K562 (cell line): ENCODE data around the gene FOXD2. TPM values are rescaled to one million over a fixed set of nuclear protein-coding genes. Genes with fewer than 3 reads are reported as not detected.
A peak's percentile ranks its signal among the peaks of the same experiment; 100 is the strongest.

Experiments used
- ATAC-seq: fragments of 200-7000 bp; cut with Tn5 transposase; 3 replicates; pipeline ENCODE4 v1.9.1; 2020; ENCODE audit warnings: moderate library complexity
- BruUV-seq: library from RNA; stranded (reverse); fragments of 400-500 nt; replicated peaks from 2 replicates; lab custom pipeline; 2021; lab: Mats Ljungman, UMichigan
- CTCF ChIA-PET: fragments of 300-600 bp; formaldehyde crosslinking; extraction: SDS; loops from one replicate; lab custom pipeline; 2021; ENCODE audit warnings: low intra/inter-chr PET ratio; lab: Yijun Ruan, JAX
- POLR2A ChIA-PET: fragments of 300-600, 350-650 bp; sonication (Branson Sonifier 250); formaldehyde crosslinking; extraction: SDS; loops from one replicate; lab custom pipeline; 2021; ENCODE audit warnings: antibody characterized with exemption, inconsistent platforms; lab: Yijun Ruan, JAX
- DNase-seq, 4 experiments: peaks; one replicate each; pipeline versions ENCODE4 v3.0.0 to v3.0.0-alpha.2; 2011 to 2018; ENCODE audit warnings: low spot score in 3 of 4, mixed read lengths in 3 of 4; ENCODE audit errors: extremely low read depth in 1 of 4
- FAIRE-seq: peaks from 2 replicates; lab custom pipeline; 2011; peaks lifted over from hg19 to GRCh38; lab: Jason Lieb, UNC
- H2AFZ ChIP-seq: 2 replicates; pipeline ENCODE4 v1.6.0; 2011; ENCODE audit warnings: low read depth, low read length, control low read depth, inconsistent platforms
- H3K27ac ChIP-seq: fragments of 200-600 bp; 3 replicates; pipeline ENCODE4 v1.8.0; 2011; ENCODE audit warnings: low read depth, mild to moderate bottlenecking, control low read depth, inconsistent platforms, low read length, moderate library complexity, mixed read lengths; ENCODE audit errors: extremely low read depth
- H3K27me3 ChIP-seq, 2 experiments: fragments of 300-600 bp in 1 of 2; 2 replicates in 1 of 2; 3 replicates in 1 of 2; pipeline versions ENCODE4 v1.6.0 to v1.8.0; 2011; ENCODE audit warnings: inconsistent platforms in 2 of 2, low read length in 2 of 2, mild to moderate bottlenecking in 1 of 2, mixed read lengths in 1 of 2, moderate library complexity in 1 of 2; ENCODE audit not compliant: control insufficient read depth in 2 of 2, insufficient read depth in 2 of 2
- H3K36me3 ChIP-seq: fragments of 300-600 bp; 3 replicates; pipeline ENCODE4 v1.8.0; 2011; ENCODE audit warnings: mild to moderate bottlenecking, low read length, inconsistent platforms; ENCODE audit not compliant: control insufficient read depth, insufficient read depth
- H3K4me1 ChIP-seq, 2 experiments: fragments of 200-600 bp in 1 of 2; replicated peaks in 1 of 2; 2 replicates in 1 of 2; 3 replicates in 1 of 2; pipeline versions ENCODE4 v1.5.1 to v1.8.0; 2011; ENCODE audit warnings: inconsistent platforms in 2 of 2, low read length in 2 of 2, mild to moderate bottlenecking in 1 of 2, mixed read lengths in 1 of 2, moderate library complexity in 1 of 2; ENCODE audit not compliant: control insufficient read depth in 2 of 2, insufficient read depth in 2 of 2
- H3K4me2 ChIP-seq: 2 replicates; pipeline ENCODE4 v1.6.1; 2011; ENCODE audit warnings: low read length, control low read depth, inconsistent platforms, mixed read lengths; ENCODE audit not compliant: insufficient read depth
- H3K4me3 ChIP-seq: fragments of 200-600 bp; sonication (generic), shearing (Covaris generic); 2 replicates; pipeline ENCODE4 v1.5.1; 2016; ENCODE audit warnings: control low read depth, inconsistent platforms
- H3K79me2 ChIP-seq: fragments of 200-600 bp; 3 replicates; pipeline ENCODE4 v1.8.0; 2011; ENCODE audit warnings: low read length, inconsistent platforms; ENCODE audit not compliant: control insufficient read depth, insufficient read depth
- H3K9ac ChIP-seq, 2 experiments: 2 replicates each; pipeline versions ENCODE4 v1.6.0 to v1.6.1; 2011; ENCODE audit warnings: low read depth in 2 of 2, low read length in 2 of 2, control low read depth in 1 of 2, inconsistent platforms in 1 of 2, mild to moderate bottlenecking in 1 of 2, mixed read lengths in 1 of 2; ENCODE audit not compliant: insufficient read depth in 1 of 2
- H3K9me1 ChIP-seq: one replicate; pipeline ENCODE4 v1.6.0; 2011; ENCODE audit warnings: inconsistent platforms, mild to moderate bottlenecking, low read length, moderate library complexity; ENCODE audit not compliant: control insufficient read depth, insufficient read depth
- H3K9me3 ChIP-seq: replicated peaks from 2 replicates; pipeline ENCODE4 v1.5.1; 2011; ENCODE audit warnings: low read depth, low read length, inconsistent platforms; ENCODE audit not compliant: control insufficient read depth, insufficient read depth
- H4K20me1 ChIP-seq: replicated peaks from 2 replicates; pipeline ENCODE4 v1.6.1; 2011; ENCODE audit warnings: low read length, inconsistent platforms, mixed read lengths; ENCODE audit not compliant: control insufficient read depth, insufficient read depth
- BMI1 ChIP-seq: fragments of 150-350 bp; IDR thresholded peaks from 2 replicates; pipeline ENCODE4 v1.6.1; 2014; ENCODE audit warnings: low read length
- CBX8 ChIP-seq: fragments of 200-600 bp; sonication (generic); IDR thresholded peaks from 2 replicates; pipeline ENCODE4 v1.6.1; 2012; ENCODE audit warnings: borderline replicate concordance, mixed run types, low read depth, mild to moderate bottlenecking, moderate library complexity, mixed read lengths, low read length, control low read depth, inconsistent platforms; ENCODE audit not compliant: poor library complexity, severe bottlenecking; ENCODE audit errors: extremely low read depth
- ETV5 ChIP-seq: sonication (generic); formaldehyde crosslinking; IDR thresholded peaks from 2 replicates; pipeline ENCODE4 v1.4.0; 2020; ENCODE audit warnings: low read depth, mild to moderate bottlenecking, missing genetic modification reagents
- NFYB ChIP-seq: IDR thresholded peaks from 2 replicates; pipeline ENCODE4 v1.6.1; 2011; ENCODE audit warnings: mild to moderate bottlenecking, moderate library complexity; ENCODE audit not compliant: insufficient read length; ENCODE audit errors: extremely low read depth
- RNF2 ChIP-seq: sonication (generic); IDR thresholded peaks from 2 replicates; pipeline ENCODE4 v1.6.1; 2016
- WGBS: fragments of 100-300 bp; shearing (Covaris generic); methylation state at CpG from one replicate; pipeline ENCODE4 v1.1.6; 2016; ENCODE audit warnings: low coverage, mixed read lengths; ENCODE audit not compliant: insufficient coverage; ENCODE audit errors: missing lambda C conversion rate; 5-methylcytosine and 5-hydroxymethylcytosine counted together
- in situ Hi-C: fragments of 300-500 bp; cut with MboI; formaldehyde crosslinking; loops from 4 replicates; pipeline ENCODE4 v1.15.0; 2018; ENCODE audit warnings: inconsistent platforms, mixed read lengths
- intact Hi-C: fragments of 100-400 bp; cut with micrococcal nuclease; formaldehyde crosslinking; loops from 2 replicates; pipeline ENCODE4 v1.14.2; 2022
- polyA plus RNA-seq, 8 experiments: library from polyadenylated mRNA; depleted of rRNA in 4 of 8; stranded (reverse) in 5 of 8; unstranded in 3 of 8; fragments of >200 nt; fragmentation: Nextera tagmentation in 2 of 8; fragmentation: Illumina TruSeq in 1 of 8; extraction: Ambion mirVana in 2 of 8; extraction: Trizol in 1 of 8; gene quantifications; 2 replicates each; pipeline versions ENCODE4 v1.2.1 to v1.2.3, GENCODE V29; 2011 to 2014; ENCODE audit warnings: inconsistent platforms in 1 of 8, missing spikeins in 1 of 8
- total RNA-seq, 7 experiments: library from RNA; depleted of rRNA in 6 of 7; stranded (reverse); fragments of >200 nt in 6 of 7; fragmentation: Illumina TruSeq in 2 of 7; extraction: Trizol in 2 of 7; gene quantifications; 2 replicates each; pipeline versions ENCODE4 v1.2.1 to v1.2.3, GENCODE V29; 2011 to 2021; ENCODE audit warnings: low replicate concordance in 1 of 7
- TF ChIP-seq, protein P1 (sequence below): sonication (generic); formaldehyde crosslinking; IDR thresholded peaks from 2 replicates; pipeline ENCODE4 v1.8.0; 2022; ENCODE audit warnings: mild to moderate bottlenecking, low read depth, missing genetic modification reagents

Gene FOXD2
- total and polyA plus RNA-seq, 9 of the 15 experiments (the other 6 are each of a cell fraction or from before 2014, with no cell fraction given), result 0.06 to 1.2 (median 0.22) TPM

DNA sequence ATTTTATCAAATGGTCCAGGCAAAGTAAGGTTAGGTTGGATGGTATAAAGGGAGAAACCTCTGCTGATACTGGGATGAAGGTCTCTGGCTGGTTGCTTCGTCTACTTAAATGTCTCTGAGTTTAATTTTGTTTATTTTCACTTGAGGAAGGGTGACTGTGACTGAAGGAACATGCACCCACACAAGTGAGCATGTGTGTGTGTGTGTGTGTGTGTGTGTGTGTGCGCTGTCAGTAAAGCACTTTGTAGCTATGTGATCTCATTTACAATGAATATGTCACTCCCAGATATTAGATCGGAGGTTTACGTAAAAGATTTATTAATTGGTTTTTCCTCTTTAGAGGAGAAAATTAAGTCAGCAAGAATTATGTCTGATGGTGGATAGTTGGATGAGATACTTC is 4.4 kb downstream of the FOXD2 start (continued):
- TF ChIP-seq, protein P1, sequence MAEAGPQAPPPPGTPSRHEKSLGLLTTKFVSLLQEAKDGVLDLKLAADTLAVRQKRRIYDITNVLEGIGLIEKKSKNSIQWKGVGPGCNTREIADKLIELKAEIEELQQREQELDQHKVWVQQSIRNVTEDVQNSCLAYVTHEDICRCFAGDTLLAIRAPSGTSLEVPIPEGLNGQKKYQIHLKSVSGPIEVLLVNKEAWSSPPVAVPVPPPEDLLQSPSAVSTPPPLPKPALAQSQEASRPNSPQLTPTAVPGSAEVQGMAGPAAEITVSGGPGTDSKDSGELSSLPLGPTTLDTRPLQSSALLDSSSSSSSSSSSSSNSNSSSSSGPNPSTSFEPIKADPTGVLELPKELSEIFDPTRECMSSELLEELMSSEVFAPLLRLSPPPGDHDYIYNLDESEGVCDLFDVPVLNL (CRISPR knock-in tag), result no peak
- TF ChIP-seq ETV5 (CRISPR knock-in tag), result no peak

DNA sequence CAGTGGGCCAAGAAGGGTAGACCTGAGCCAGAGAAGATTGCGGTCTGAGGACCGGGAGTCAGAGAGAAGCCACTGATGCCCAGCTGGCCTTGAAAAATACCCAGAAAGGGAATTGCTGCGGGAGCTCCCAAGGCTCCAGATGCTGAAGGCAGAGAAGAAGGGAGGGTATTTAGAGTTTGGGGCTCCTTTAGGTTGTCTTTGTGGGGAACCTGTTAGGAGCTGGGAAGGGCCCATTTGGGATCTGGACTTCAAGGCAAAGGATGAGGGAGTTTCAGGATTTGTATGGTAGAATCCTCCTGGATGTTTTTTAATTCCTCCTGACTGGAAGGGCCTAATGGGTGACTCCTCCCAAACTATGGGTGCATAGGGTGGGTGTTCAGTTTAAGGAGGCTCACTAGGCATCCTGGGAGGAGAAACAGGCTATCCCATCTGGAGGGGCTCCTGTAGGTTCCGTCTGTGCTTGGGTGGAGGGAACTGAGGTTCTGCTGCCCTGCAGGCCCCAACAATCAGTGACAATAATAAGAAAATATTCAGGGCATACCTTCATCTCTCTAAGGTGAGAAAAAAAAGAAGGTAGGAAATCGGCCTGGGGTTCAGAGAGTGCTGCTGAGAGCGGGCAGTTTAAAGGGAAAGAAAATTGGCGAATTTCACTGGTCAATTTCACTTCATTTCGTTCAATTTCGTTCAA is 5.1 kb downstream of the FOXD2 start:
- H3K36me3 ChIP-seq, result no peaks in the 10 kb centered on the region
- H3K4me1 ChIP-seq, result peaks cover 0 to 26% of the 10 kb centered on the region in 2 experiments; a peak in 2 of 5 replicates
- H3K27ac ChIP-seq, result no peak overlapping the region
- no peaks in the 10 kb centered on the region for H3K9me3 ChIP-seq
- no peaks in the 10 kb centered on the region for H3K9me1 ChIP-seq
- H3K79me2 ChIP-seq, result no peaks in the 10 kb centered on the region
- no peak overlapping the region for H3K4me3 ChIP-seq
- H2AFZ ChIP-seq, result no peak overlapping the region
- FAIRE-seq (no peak), ATAC-seq (no peak), DNase-seq (no peak)
- peaks cover 2% of the 10 kb centered on the region; the same call in 1 of the 2 replicates for H4K20me1 ChIP-seq
- 2% methylated on average over 9 of the region's 9 CpGs for WGBS
- peaks cover 64 to 73% of the 10 kb centered on the region in 2 experiments; a peak in 4 of 5 replicates for H3K27me3 ChIP-seq
- ChIA-PET POLR2A (interaction anchor here (1.1 kb wide), 1 partner anchor 10 kb away, joined by 4 read pairs; no protein-coding TSS in a partner anchor), CTCF (no interaction called here)
- BruUV-seq, result no TSS peak
- in situ Hi-C loops (no loop called here), intact Hi-C loops (no loop called here)
- no peak overlapping the region for H3K4me2 ChIP-seq
- no peak for TF ChIP-seq NFYB
- TF ChIP-seq RNF2, result peak; percentile 34; the same call in 1 of the 2 replicates
- TF ChIP-seq CBX8, result peak; percentile 93
- 0 out of 2 replicates have a peak, but pooled peaks have one; percentile 3 for TF ChIP-seq BMI1
- H3K9ac ChIP-seq, result no peak overlapping the region
